AG09319 (cell line): ENCODE measurements around the gene ZBTB16.

ENCODE experiments used
- DNase-seq: peaks from one replicate; pipeline ENCODE4 v3.0.0-alpha.2; 2010; ENCODE audit warnings: low read depth; ENCODE audit errors: extremely low read depth
- CTCF ChIP-seq: IDR thresholded peaks from 2 replicates; pipeline ENCODE4 v1.5.1; 2011; ENCODE audit warnings: low read depth, mild to moderate bottlenecking, inconsistent platforms, low read length, moderate library complexity

ZBTB16 gene

GRCh38 chr11:114033066-114033465 lies 26.4 kb upstream of the ZBTB16 start:
- no peak for DNase-seq
- no peak for TF ChIP-seq CTCF

GRCh38 chr11:114033572-114033971 lies 25.9 kb upstream of the ZBTB16 start:
- no peak for TF ChIP-seq CTCF
- DNase-seq: no peak

GRCh38 chr11:114034956-114035355 lies 24.6 kb upstream of the ZBTB16 start:
- TF ChIP-seq CTCF: no peak
- no peak for DNase-seq

GRCh38 chr11:114036147-114036811 lies 23.2 kb upstream of the ZBTB16 start:
- TF ChIP-seq CTCF: peak; percentile 86
- DNase-seq: peak; percentile 2

- no peak for DNase-seq
- TF ChIP-seq CTCF: no peak
Measured at GRCh38 chr11:114036958-114037357, 22.6 kb upstream of the ZBTB16 start.

GRCh38 chr11:114039551-114039950 lies 20.0 kb upstream of the ZBTB16 start:
- DNase-seq: no peak
- TF ChIP-seq CTCF: no peak

- TF ChIP-seq CTCF: no peak
- DNase-seq: no peak
Measured at GRCh38 chr11:114040706-114041211, 18.8 kb upstream of the ZBTB16 start.
